GM18868 (cell line): Measurements from ENCODE around the gene RNU1-4.
"Not testable (repeated sequence)": the region's sequence is repeated elsewhere in the genome, so short reads cannot be mapped to it uniquely, and the experiment has no call there.

Experiments used
- ATAC-seq: cut with Tn5 transposase; IDR thresholded peaks from one replicate; pipeline ENCODE4 v1.9.1; 2021; ENCODE audit warnings: mild to moderate bottlenecking, moderate library complexity; ENCODE audit not compliant: unreplicated experiment

The RNU1-4 gene

GRCh38 chr1:16725439-16726245 lies 14.7 kb upstream of the RNU1-4 start:
- ATAC-seq, result not testable (repeated sequence)

DNA sequence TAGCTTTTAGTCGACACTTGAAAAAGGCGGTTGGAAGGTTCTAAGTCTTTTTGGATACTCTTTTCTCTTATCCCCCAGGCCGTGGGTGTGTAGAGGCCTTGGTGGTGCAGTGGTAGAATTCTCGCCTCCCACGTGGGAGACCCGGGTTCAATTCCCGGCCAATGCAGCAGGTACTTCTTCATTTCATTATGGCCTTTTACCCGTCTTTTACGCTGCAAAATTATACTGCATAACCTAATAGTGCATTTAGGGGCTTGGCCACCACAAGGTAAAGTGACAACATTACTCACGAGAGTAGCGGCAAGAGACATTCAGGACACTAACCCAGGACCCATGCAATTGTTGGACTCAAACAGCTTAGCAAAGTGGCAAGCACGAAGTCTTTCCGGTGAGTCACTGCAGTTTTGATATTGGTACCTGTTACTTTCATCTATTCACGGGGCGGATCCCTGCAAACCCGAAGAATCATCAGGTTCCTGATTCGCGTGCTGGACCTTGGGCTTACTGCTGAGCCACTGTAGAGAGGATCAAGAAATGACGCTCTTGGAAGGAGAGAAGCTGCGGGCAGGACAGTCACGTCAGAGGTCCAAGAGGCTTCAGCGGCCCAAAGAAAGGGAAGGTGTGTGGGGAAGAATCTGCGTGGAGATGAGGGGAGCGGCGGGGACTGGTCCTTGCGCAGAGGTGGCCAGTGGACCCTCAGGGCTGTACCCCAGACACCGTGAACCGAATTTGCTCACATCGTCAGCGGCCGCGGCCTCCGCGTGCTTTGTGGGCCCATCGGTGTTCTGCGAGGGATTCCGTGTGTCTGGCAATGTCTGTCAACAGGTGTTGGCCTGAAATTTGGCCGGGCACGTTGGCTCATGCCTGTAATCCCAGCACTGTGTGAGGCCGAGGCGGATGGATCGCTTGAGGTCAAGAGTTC lies 12.9 kb upstream of the RNU1-4 start:
- no peak for ATAC-seq

GRCh38 chr1:16728243-16728949 lies 11.9 kb upstream of the RNU1-4 start:
- ATAC-seq, result peak; percentile 68

DNA sequence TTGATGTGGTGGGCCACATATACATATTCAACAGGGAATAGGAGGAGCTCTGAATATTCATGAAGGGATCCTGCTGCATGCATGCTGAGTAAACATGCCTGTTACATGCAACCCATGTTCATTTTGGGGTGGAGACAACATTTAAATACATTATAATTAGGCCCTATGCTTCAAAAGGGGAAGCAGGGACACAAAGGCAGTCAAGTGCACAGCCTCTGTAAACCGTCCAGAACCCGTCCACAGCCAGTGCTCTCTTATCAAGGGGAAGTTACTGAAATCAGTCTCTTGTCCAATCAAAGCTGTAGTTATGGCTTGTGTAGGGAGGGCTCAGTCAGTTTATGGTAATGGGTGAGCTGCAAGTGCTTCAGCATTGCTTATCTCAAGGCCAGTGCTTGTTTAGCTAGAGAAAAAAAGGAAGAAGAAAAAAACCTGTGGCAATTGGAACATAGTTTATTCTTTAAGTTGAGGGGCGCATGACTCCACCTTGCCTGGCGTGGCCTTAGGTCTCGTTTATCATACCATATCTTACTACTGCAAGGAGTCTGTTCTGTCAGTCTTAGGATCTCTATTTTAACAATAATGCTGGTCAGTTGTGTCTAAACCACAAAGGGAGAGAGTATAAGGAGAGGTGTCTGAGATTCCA lies 7.9 kb upstream of the RNU1-4 start:
- not testable (repeated sequence) for ATAC-seq

DNA sequence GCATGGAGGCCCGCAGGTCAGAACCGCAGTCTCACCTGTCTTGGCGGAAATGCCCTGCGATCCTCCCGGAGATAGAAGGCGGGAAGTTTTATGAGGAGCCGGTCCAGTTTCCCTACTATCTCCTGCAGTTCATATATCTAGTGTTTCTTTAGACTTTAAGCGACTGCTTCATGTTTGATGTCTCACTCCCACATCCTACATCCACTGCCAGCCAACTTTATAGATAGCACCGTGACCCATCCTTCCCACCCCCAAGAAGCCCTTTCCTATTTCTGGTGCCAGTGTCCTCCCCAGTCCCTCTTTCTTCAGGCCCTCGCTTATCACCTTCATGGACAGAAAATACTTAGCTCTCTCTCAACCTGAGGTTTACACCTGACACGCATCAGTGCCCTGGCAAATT lies 914 bp downstream of the RNU1-4 start:
- ATAC-seq, result not testable (repeated sequence)

DNA sequence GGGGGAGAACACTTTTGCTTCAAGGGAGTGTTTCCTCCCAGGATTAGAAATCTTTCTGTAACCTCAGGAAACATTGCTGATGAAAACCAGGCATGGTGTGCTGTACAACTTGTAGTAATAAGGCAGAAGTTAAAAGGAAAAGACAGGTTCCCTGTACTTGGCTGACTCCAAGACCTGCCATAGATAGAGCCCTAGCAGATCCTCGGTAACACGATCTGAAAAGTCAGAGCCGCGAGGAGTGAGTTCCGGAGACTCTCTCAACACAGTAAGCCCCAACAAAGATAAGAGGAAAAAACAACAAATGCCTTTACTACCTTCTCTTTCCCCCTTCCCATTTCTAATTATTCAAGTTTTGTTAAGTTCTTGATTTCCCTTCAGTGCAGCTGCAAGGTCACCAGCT lies 7.3 kb downstream of the RNU1-4 start:
- not testable (repeated sequence) for ATAC-seq

GRCh38 chr1:16748710-16749109 lies 8.4 kb downstream of the RNU1-4 start:
- ATAC-seq, result not testable (repeated sequence)

DNA sequence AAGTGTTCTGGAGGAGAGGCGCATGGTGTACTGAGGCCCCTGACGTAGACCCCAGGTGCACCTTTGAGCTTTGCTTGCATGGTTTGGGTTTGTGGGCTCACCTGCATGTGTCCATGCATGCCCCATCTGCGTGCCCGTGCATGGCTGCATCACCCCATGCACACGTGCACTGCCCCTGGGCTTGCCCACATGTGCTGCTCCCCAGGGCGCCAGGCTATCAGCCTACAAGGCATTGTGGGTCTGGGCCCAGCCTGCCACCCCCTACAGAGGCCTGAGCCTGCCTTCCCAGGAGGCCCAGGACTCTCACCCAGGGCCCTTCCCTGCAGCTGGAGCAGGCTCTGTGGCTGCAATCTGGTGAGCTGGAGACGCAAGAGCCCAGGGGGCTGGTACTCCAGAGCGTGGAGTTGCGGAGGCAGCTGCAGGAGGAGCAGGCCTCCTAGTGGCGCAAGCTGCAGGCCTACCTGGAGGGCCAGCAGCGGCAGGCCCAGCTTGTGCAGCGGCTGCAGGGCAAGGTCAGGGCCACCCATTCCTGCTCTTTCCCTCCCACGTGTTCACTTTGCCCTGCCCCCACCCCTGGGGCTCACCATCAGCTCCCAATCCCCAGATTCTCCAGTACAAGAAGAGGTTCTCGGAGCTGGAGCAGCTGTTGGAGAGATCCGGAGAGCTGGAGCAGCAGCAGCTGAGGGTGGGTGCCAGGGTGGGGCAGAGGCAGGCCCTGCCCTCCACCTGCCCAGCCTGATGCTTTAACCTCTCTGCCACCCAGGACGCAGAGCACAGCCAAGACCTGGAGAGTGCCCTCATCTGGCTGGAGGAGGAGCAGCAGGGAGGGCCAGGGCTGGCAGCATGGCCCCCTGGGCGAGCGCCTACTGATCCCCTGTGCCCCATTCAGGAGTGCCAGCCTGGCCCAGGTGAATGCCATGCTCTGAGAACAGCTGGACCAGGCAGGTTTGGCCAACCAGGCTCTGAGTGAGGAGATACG lies 9.9 kb downstream of the RNU1-4 start:
- not testable (repeated sequence) for ATAC-seq

GRCh38 chr1:16752770-16753169 lies 12.5 kb downstream of the RNU1-4 start:
- not testable (repeated sequence) for ATAC-seq

DNA sequence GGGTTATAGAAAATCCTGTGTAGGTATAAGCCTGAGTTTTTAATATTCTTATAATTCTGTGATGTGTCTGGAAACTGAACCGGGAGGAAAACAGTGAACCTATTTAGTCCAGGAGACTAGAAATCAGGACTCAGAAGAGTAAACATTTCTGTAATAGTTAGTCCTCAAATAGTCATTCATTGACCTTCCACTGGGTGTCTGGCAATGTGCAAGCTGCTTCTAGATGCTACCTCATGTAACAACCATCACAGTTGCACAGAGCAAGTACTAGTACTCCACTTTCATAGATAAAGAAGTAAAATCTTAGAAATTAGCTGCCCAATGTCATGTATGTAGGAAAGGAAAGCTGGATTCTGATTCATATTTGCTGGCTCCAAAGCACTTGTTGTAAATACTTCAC lies 15.1 kb downstream of the RNU1-4 start:
- ATAC-seq, result not testable (repeated sequence)

- not testable (repeated sequence) for ATAC-seq
These were observed 15.6 kb downstream of the RNU1-4 start for GRCh38 chr1:16755932-16756331.

DNA sequence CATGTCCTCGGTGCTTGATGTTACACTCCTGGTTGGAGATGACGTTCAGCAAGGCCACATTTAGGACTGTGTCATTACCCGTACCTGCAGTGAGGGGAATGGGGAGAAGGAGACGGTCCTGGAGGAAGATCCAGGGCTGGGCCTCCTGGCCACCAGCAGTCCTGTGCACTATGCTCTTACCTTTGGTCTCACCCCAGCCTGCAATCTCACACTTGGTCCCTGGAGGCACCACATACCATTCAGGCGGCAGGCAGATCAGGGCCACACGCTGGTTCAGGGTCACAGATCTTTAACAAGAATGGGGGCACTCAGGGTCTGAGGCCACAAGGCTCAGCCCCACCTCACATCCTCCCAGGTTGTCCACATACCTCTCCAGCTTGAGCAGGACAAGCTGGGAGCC lies 17.3 kb downstream of the RNU1-4 start:
- not testable (repeated sequence) for ATAC-seq

DNA sequence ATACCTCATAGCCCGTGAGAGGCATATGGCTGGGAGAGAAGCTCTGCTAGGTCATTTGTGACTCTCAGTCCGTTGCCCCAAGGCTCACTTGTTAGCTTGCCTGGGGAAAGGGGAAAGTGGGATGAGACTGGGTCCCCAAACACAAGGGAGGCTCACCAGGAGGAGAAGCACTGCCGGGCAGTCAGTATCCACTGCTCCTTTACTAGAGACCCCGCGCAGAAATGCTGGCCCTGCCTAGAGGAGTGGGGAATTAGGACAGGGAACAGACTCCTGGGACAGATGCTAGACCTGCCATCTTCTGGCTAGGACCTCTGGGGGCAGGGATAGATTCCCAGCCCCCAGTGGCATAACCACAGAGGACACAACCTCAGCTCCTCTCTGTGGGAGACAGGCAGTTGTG lies 17.7 kb downstream of the RNU1-4 start:
- ATAC-seq, result not testable (repeated sequence)

DNA sequence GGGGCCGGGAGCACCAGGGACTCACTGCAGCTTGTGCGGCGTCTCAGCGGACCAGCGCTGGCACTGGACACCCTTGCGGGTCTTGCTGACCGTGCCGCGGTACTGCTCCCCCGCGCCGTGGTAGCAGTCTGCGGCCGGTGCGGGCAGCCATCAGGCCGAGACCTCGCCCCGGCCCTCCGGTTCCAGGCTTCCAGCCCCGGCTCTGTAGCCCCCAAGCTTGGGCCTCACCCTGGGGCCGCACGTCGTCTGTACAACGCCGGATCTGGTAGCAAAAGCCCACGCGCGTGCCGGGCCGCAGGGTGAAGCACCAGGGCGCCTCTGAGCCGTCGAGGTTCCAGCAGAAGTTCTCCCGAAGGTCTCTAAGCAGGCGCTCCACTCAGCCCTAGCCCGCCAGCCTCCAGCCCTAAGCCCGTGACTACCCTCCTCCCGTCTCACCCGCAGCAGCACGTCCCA lies 18.8 kb downstream of the RNU1-4 start:
- not testable (repeated sequence) for ATAC-seq

DNA sequence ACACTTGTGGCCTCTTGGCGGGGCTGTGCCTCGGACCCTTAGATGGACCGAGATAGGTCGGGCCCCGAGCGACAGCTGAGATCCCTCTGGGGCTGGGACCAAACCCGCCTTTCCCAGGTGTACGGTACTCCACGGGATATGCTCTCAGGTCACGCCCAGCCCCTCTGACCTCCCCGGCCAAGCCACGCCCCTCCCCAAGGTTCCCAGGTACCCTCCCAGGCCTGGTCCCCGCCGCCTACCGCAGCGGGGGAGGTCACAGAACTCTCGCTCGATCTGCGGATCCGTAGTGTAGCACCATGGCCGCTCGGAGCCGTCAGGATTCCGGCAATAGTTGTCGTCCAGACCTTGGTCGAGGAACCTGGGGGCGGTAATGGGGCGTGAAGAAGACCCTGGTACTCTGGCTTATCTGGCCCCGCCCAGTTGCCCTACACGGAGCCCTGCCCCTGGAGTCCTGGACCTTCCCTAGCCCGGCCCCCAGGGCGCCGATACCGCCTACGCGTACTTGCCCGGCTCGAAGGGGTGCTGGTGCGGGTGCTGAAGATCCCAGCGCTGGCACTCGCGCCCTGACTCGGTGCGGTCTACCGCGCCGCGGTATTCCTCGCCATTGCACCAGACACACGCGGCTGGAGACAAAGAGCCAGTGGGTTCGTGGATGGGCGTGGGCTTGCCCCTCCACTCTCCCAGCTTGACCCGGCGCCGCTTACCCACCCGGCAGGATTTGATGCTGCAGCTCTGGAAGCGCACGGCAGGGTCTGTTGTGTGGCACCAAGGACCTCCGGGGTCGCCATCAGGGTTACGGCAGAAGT lies 19.5 kb downstream of the RNU1-4 start:
- not testable (repeated sequence) for ATAC-seq

DNA sequence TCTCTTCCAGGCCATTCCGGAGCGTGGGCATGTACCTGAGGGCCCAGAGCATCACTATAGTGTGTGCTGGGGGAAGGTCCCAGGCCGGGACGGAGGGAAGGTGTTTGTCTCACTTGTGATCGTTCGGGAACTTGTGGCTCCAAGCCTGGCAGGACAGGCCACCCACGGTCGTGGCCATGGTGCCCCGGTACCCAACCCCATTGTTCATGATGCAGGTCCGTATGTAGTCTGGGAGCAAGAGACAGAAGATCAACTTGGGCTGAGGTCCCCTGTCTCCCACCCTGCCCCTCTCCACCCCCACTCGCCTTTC lies 20.1 kb downstream of the RNU1-4 start:
- not testable (repeated sequence) for ATAC-seq

- ATAC-seq, result not testable (repeated sequence)
These were observed 20.5 kb downstream of the RNU1-4 start for GRCh38 chr1:16760801-16761200.

GRCh38 chr1:16764248-16764819 lies 24.0 kb downstream of the RNU1-4 start:
- ATAC-seq, result not testable (repeated sequence)
